ENCODE measurements around the gene DBP.

DBP gene

DNA sequence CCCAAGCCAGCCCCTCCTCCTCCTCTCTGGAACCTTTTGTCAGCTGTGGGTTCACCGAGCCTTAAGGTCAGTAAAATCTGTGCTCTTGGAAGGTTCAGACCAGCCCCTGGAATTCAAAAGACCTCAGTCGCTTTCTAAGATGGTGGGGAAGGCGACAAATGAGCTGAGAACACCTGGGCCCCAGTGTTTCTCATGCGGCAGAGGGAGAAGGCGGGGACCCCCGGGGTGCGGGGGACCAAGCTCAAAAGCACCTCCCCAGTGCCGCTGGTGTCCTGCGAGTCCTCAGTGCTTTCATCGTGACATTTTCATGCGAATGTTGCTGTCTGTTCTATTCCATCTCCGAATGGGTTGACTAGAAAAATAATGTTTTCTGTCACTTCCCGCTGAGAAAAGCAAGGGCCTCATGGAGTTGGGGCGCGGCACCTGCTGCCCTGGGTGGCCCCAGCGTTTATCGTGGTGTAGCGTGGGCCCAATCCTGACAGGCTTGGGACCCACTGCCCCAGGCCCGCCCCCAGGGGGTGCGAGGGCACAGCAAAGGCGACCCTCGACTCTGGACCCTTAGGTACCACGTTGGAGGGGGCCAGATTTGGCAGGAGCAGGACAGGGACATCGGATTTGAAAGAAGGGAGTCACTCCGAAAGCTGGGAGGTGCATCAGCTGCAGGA, 36.4 kb upstream of the DBP start:
- no peaks in the 10 kb centered on the region for H3K27me3 ChIP-seq (ENCODE audit: insufficient read depth, low read length)
- H3K4me3 ChIP-seq (ENCODE audit: low read length) = no peak overlapping the region
- H3K36me3 ChIP-seq (ENCODE audit: insufficient read depth, low read length) = no peaks in the 10 kb centered on the region
- no peak overlapping the region for H2AFZ ChIP-seq (ENCODE audit: low read depth, low read length)
- no peaks in the 10 kb centered on the region for H3K9me3 ChIP-seq (ENCODE audit: low read length)
- peaks cover 15% of the 10 kb centered on the region for H3K4me1 ChIP-seq (ENCODE audit: insufficient read depth, low read length)

DNA sequence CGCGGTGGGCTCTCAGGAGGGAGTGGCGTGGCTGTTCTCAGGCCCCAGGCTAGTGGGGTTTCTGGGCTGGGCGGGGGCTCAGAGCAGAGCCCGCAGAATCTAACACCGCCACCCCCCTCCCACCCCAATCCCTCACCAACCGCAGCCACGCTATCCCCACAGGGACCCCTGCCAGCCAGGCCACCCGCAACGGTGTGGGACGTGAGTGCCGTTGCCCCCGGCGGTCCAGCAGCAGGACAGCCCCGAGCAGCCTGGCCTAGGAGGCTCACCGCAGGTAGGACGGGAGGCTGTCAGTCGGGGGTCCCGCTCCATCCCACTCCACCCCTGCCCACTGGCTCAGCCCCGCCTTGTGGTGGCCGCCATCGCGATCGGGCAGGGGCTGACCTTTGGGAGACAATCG, 35.8 kb upstream of the DBP start, which contains the start of gene NTN5:
TSS of gene NTN5 (minus strand) at position 24 of the 400 bp plus-strand sequence. CDS start 2,031 bp downstream, outside the sequence.
- no peaks in the 10 kb centered on the region for H3K36me3 ChIP-seq (ENCODE audit: insufficient read depth, low read length)

DNA sequence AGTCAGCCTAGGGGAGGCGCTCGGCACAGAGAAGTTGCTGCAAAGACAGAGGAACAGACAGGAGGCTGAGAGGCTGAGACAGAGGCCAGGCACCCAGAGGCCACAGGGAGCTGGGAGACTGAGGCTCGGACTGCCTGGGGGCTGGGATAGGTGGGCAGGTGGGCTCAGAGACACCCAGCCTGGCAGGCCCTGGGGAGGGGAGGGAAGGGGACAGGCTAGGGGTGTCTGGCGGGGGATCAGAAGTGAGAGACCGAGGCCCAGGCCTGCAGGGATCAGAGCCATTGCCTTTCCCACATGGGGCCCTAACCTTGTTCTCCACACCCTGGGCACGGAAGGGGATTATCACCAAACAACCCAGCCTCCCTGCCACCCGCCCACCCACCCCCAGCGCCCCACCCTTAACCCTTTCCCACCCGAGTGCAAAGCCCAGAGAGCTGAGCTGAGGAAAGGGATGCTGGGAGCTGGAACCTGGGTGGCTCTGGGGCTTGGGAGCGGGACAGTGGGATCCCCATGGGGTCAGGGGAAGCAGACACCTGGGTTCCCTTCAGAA, 34.3 kb upstream of the DBP start:
- Histone ChIP-seq H3K36me3 (ENCODE audit: insufficient read depth, low read length) (no peaks in the 10 kb centered on the region), H3K4me3 (ENCODE audit: low read length) (no peak overlapping the region), H3K27me3 (ENCODE audit: insufficient read depth, low read length) (no peaks in the 10 kb centered on the region), H2AFZ (ENCODE audit: low read depth, low read length) (no peak overlapping the region), H3K4me1 (ENCODE audit: insufficient read depth, low read length) (peaks cover 15% of the 10 kb centered on the region), H3K9me3 (ENCODE audit: low read length) (no peaks in the 10 kb centered on the region)

More for the DNA sequence above, 35.8 kb upstream of the DBP start, which contains the start of gene NTN5:
- no peak within 1 kb of the TSS for H2AFZ ChIP-seq (ENCODE audit: low read depth, low read length)
- peaks cover 15% of the 10 kb centered on the region for H3K4me1 ChIP-seq (ENCODE audit: insufficient read depth, low read length)
- H3K27me3 ChIP-seq (ENCODE audit: insufficient read depth, low read length) = no peaks in the 10 kb centered on the region
- no peak within 1 kb of the TSS for H3K4me3 ChIP-seq (ENCODE audit: low read length)
- no peaks in the 10 kb centered on the region for H3K9me3 ChIP-seq (ENCODE audit: low read length)

GRCh38 chr19:48670699-48671445, 33.7 kb upstream of the DBP start:
- no peaks in the 10 kb centered on the region for H3K27me3 ChIP-seq (ENCODE audit: insufficient read depth, low read length)
- no peak overlapping the region for H2AFZ ChIP-seq (ENCODE audit: low read depth, low read length)
- no peaks in the 10 kb centered on the region for H3K36me3 ChIP-seq (ENCODE audit: insufficient read depth, low read length)
- H3K4me1 ChIP-seq (ENCODE audit: insufficient read depth, low read length) = peaks cover 14% of the 10 kb centered on the region
- no peak overlapping the region for H3K4me3 ChIP-seq (ENCODE audit: low read length)
- no peaks in the 10 kb centered on the region for H3K9me3 ChIP-seq (ENCODE audit: low read length)

GRCh38 chr19:48669903-48670668, 32.9 kb upstream of the DBP start:
- H3K4me3 ChIP-seq (ENCODE audit: low read length) = no peak overlapping the region
- H3K4me1 ChIP-seq (ENCODE audit: insufficient read depth, low read length) = peaks cover 10% of the 10 kb centered on the region
- no peaks in the 10 kb centered on the region for H3K9me3 ChIP-seq (ENCODE audit: low read length)
- no peaks in the 10 kb centered on the region for H3K27me3 ChIP-seq (ENCODE audit: insufficient read depth, low read length)
- no peak overlapping the region for H2AFZ ChIP-seq (ENCODE audit: low read depth, low read length)
- no peaks in the 10 kb centered on the region for H3K36me3 ChIP-seq (ENCODE audit: insufficient read depth, low read length)

DNA sequence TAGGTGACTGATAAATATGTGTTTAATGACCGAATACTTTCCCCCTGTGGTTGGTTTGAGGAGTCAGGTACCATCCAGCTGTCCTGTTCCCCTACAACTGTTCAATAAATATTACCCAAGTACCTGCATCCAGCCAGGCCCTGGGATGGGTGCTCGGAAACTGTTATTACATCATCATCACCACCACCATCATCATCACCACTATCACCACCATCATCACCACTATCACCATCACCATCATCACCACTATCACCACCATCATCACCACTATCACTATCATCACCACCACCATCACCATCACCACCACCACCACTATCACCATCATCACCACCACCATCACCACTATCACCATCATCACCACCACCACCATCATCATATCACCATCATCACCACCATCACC, 31.6 kb upstream of the DBP start:
- H3K9me3 ChIP-seq (ENCODE audit: low read length) = no peaks in the 10 kb centered on the region
- H3K4me3 ChIP-seq (ENCODE audit: low read length) = no peak overlapping the region
- H3K4me1 ChIP-seq (ENCODE audit: insufficient read depth, low read length) = peaks cover 8% of the 10 kb centered on the region
- H2AFZ ChIP-seq (ENCODE audit: low read depth, low read length) = no peak overlapping the region
- no peaks in the 10 kb centered on the region for H3K27me3 ChIP-seq (ENCODE audit: insufficient read depth, low read length)
- no peaks in the 10 kb centered on the region for H3K36me3 ChIP-seq (ENCODE audit: insufficient read depth, low read length)

GRCh38 chr19:48668332-48668731, 31.2 kb upstream of the DBP start:
- no peaks in the 10 kb centered on the region for H3K9me3 ChIP-seq (ENCODE audit: low read length)
- no peaks in the 10 kb centered on the region for H3K27me3 ChIP-seq (ENCODE audit: insufficient read depth, low read length)
- H3K4me3 ChIP-seq (ENCODE audit: low read length) = no peak overlapping the region
- H3K36me3 ChIP-seq (ENCODE audit: insufficient read depth, low read length) = no peaks in the 10 kb centered on the region
- H3K4me1 ChIP-seq (ENCODE audit: insufficient read depth, low read length) = peaks cover 4% of the 10 kb centered on the region
- no peak overlapping the region for H2AFZ ChIP-seq (ENCODE audit: low read depth, low read length)

GRCh38 chr19:48665786-48666185, 28.6 kb upstream of the DBP start:
- no peaks in the 10 kb centered on the region for H3K27me3 ChIP-seq (ENCODE audit: insufficient read depth, low read length)
- no peaks in the 10 kb centered on the region for H3K36me3 ChIP-seq (ENCODE audit: insufficient read depth, low read length)
- H2AFZ ChIP-seq (ENCODE audit: low read depth, low read length) = no peak overlapping the region
- H3K4me3 ChIP-seq (ENCODE audit: low read length) = no peak overlapping the region
- H3K9me3 ChIP-seq (ENCODE audit: low read length) = no peaks in the 10 kb centered on the region
- H3K4me1 ChIP-seq (ENCODE audit: insufficient read depth, low read length) = no peaks in the 10 kb centered on the region

DNA sequence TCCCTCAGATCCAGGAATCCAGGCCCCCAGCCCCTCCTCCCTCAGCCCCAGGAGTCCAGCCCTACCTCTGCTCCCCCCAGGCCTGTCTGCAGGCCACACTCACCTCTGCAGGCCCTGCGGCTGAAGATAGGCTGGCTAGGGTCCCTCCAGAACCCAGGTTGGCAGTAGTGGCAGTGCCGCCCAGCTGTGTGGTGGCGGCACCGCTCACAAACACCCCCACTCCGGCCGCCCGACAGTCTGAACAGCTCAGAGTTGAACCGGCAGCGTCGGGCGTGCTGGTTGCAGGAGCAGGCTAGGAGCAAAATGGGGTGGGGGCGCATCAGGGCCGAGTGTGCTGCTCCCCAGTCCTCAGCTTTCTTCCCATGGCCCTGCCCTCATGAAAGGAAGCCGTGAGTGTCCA, 27.3 kb upstream of the DBP start:
- H3K9me3 ChIP-seq (ENCODE audit: low read length) = no peaks in the 10 kb centered on the region
- no peaks in the 10 kb centered on the region for H3K36me3 ChIP-seq (ENCODE audit: insufficient read depth, low read length)
- no peak overlapping the region for H2AFZ ChIP-seq (ENCODE audit: low read depth, low read length)
- H3K27me3 ChIP-seq (ENCODE audit: insufficient read depth, low read length) = no peaks in the 10 kb centered on the region
- H3K4me1 ChIP-seq (ENCODE audit: insufficient read depth, low read length) = no peaks in the 10 kb centered on the region
- H3K4me3 ChIP-seq (ENCODE audit: low read length) = no peak overlapping the region

GRCh38 chr19:48663667-48664066, 26.5 kb upstream of the DBP start:
- Histone ChIP-seq H3K4me1 (ENCODE audit: insufficient read depth, low read length) (no peaks in the 10 kb centered on the region), H3K4me3 (ENCODE audit: low read length) (no peak overlapping the region), H2AFZ (ENCODE audit: low read depth, low read length) (no peak overlapping the region), H3K36me3 (ENCODE audit: insufficient read depth, low read length) (no peaks in the 10 kb centered on the region), H3K9me3 (ENCODE audit: low read length) (no peaks in the 10 kb centered on the region), H3K27me3 (ENCODE audit: insufficient read depth, low read length) (no peaks in the 10 kb centered on the region)

DNA sequence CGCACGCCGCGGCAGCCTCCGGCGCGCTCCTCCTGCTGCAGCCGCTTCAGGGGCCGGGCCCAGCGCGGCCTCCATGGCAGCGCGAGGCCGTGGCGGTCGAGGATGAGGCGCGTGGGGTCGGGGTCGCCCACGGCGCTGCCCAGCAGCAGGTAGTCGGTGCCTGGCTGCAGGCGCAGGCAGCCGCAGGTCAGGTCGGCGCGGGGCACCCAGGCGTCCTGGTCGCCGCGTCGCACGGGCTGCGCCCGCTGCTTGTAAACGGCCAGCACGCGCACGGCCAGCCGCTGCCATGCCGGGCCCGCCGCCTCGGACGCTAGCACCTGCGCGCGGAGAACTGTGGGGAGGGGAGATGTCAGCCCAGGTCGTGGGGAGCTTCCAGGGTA, 24.5 kb upstream of the DBP start:
- H3K36me3 ChIP-seq (ENCODE audit: insufficient read depth, low read length) = no peaks in the 10 kb centered on the region
- H3K4me3 ChIP-seq (ENCODE audit: low read length) = no peak overlapping the region
- no peaks in the 10 kb centered on the region for H3K27me3 ChIP-seq (ENCODE audit: insufficient read depth, low read length)
- H2AFZ ChIP-seq (ENCODE audit: low read depth, low read length) = no peak overlapping the region
- no peaks in the 10 kb centered on the region for H3K9me3 ChIP-seq (ENCODE audit: low read length)
- H3K4me1 ChIP-seq (ENCODE audit: insufficient read depth, low read length) = peaks cover 6% of the 10 kb centered on the region

DNA sequence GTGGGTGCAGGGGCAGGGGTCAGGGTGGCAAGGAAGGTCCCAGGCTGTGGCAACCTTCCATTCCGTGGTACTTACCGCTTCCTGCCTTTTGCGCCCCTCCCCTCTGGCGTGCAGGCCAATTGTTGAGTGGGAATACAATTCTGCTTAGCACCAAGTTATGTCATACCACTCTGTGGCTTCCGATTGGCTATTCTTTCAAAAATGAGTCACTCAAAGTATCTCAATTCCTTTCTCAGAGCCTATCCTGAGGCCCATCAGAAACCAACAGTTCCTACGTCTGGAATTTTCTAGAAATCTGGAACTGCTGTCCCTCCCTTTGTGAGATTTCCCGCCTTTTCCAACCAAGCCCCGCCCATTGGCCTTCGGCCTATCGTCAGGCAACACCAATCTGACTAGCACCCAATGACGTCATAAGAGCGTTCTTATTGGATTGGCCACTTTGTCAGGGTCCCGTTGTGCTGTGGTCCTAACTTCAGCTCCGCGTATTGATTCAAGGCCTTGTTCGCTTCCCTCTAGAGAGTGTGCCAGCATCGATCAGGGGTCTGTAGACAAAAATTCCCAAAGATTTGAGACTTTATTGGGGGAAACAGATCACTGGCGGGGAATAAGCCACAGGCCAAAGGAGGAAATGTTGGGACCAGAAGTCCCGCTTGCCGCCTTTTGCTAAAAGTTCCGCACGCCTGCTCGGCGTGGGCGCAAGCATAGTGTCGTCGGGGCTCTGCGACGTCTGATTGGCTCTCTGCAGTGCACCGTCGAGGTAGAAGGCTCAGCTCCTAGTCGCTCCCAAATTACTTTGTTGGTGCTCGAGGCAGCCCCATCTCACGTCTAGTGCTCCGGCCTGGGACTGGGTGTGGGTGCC, 23.9 kb upstream of the DBP start:
- Histone ChIP-seq H3K4me3 (ENCODE audit: low read length) (no peak overlapping the region), H3K4me1 (ENCODE audit: insufficient read depth, low read length) (peaks cover 6% of the 10 kb centered on the region), H3K9me3 (ENCODE audit: low read length) (no peaks in the 10 kb centered on the region), H3K36me3 (ENCODE audit: insufficient read depth, low read length) (no peaks in the 10 kb centered on the region), H3K27me3 (ENCODE audit: insufficient read depth, low read length) (no peaks in the 10 kb centered on the region), H2AFZ (ENCODE audit: low read depth, low read length) (no peak overlapping the region)
